Spinal cord (tissue), 10 donors: ENCODE results near the gene GJC1. TPM values are rescaled to one million over a fixed set of nuclear protein-coding genes. Genes with fewer than 3 reads are reported as not detected.

Experiments
- DNase-seq, 6 donors: peaks; one replicate each; pipeline versions ENCODE4 v3.0.0 to v3.0.0-alpha.2; 2013 to 2015; ENCODE audit warnings: low spot score in 6 of 6, low read depth in 4 of 6
- H3K27ac ChIP-seq: one replicate; pipeline ENCODE4 v1.5.1; 2013; ENCODE audit warnings: low read depth, low read length, control low read depth
- H3K27me3 ChIP-seq: one replicate; pipeline ENCODE4 v1.6.1; 2013; ENCODE audit warnings: low read length; ENCODE audit not compliant: control insufficient read depth, insufficient read depth
- H3K36me3 ChIP-seq: one replicate; pipeline ENCODE4 v1.6.1; 2013; ENCODE audit warnings: low read length; ENCODE audit not compliant: control insufficient read depth, insufficient read depth
- H3K4me1 ChIP-seq: one replicate; pipeline ENCODE4 v1.6.1; 2013; ENCODE audit warnings: low read length; ENCODE audit not compliant: control insufficient read depth, insufficient read depth
- H3K4me3 ChIP-seq: one replicate; pipeline ENCODE4 v1.5.1; 2013; ENCODE audit warnings: low read depth, low read length, control low read depth
- H3K9me3 ChIP-seq: one replicate; pipeline ENCODE4 v1.6.1; 2013; ENCODE audit warnings: low read length; ENCODE audit not compliant: control insufficient read depth, insufficient read depth
- WGBS: methylation state at CpG from one replicate; pipeline ENCODE4 v1.1.5; 2013; ENCODE audit warnings: missing lambda C conversion rate; ENCODE audit not compliant: insufficient coverage; 5-methylcytosine and 5-hydroxymethylcytosine counted together
- long read RNA-seq, 4 donors: transcript quantifications; one replicate each; lab custom pipeline, GENCODE V29; 2026
- polyA plus RNA-seq, 2 donors: library from polyadenylated mRNA; unstranded; fragments of 120-200 nt; gene quantifications; one replicate each; pipeline ENCODE4 v1.2.1, GENCODE V29; 2013; ENCODE audit not compliant: insufficient read length in 2 of 2
- total RNA-seq, 2 donors: library from RNA; depleted of rRNA in 1 of 2; stranded (reverse); fragments of 120-200 nt in 1 of 2; fragments of >200 nt in 1 of 2; gene quantifications; one replicate each; pipeline versions ENCODE4 v1.2.3 to v1.2.4, GENCODE V29; 2013 to 2014
- donor health status: healthy.

GJC1 gene
- total RNA-seq (10 to 100 TPM; 17.9 to 24.3 TPM), polyA plus RNA-seq (10 to 100 TPM; 19.2 to 20.7 TPM)
- long read RNA-seq, donor 1, full-length matches to known transcripts = 3 of 17 reads
- long read RNA-seq, donor 1, partial matches to known transcripts = 14 of 17 reads
- long read RNA-seq, donor 1, other reads (novel, unspliced or antisense) = 0 of 17 reads
- long read RNA-seq, donor 2, partial matches to known transcripts = 0 of 1 reads
- long read RNA-seq, donor 2, other reads (novel, unspliced or antisense) = 0 of 1 reads
- long read RNA-seq, donor 3, full-length matches to known transcripts = 6 of 18 reads
- long read RNA-seq, donor 3, partial matches to known transcripts = 12 of 18 reads
- long read RNA-seq, donor 3, other reads (novel, unspliced or antisense) = 0 of 18 reads
- long read RNA-seq, donor 4, partial matches to known transcripts = 23 of 27 reads
- long read RNA-seq, donor 4, other reads (novel, unspliced or antisense) = 0 of 27 reads

DNA sequence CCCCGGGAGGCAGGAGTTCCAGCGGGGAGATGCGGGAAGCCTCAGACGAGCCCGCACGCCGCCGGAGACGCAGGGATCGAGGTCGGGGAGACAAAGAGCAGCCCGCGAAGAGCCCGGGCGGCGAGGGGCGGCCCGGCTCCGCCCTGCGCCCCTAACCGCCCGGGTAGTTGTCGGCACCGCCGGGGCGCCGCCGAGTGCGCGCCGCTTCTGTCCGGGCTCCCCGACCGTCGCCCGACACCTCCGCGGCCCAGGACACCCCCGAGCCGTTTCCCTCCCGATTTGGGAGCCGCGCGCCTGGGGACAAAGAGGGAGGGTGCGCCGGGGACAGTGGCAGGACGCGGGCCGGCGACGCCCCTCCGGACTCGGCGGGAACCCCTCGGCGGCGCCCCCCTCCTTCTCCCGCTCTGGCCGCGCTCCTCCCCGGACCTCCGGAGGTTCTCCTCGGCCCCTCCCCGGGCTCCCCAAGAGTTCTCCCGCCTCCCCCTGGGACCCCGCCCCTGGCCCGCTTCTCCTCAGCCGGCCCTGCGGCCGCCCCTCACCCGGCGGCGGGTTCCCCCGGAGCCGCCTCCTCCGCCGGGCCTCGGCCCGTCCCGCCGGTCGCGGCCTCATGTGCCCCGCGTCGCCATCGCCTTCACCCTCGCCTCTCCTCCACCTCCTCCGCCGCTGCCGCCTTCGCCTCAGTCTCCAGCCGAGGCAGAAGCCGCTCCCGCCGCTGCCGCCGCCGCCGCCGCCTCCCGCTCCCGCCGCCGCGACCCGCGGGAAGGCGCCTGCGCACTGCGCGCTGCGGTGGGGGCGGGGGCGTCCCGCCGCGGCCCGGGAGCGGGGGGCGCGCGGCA lies at the start of gene GJC1:
TSS of gene GJC1 (minus strand) at position 765 of the 836 bp plus-strand sequence. CDS start 24,470 bp downstream, outside the sequence.
- under 1% methylated on average over 122 of the region's 123 CpGs for WGBS
- Histone ChIP-seq H3K9me3 (no peaks in the 10 kb centered on the region), H3K4me3 (peak within 1 kb of the TSS; percentile 73), H3K27ac (peak within 1 kb of the TSS; percentile 69), H3K27me3 (peaks cover 8% of the 10 kb centered on the region), H3K36me3 (no peaks in the 10 kb centered on the region), H3K4me1 (peaks cover 9% of the 10 kb centered on the region)
- peak in 3 of 6 donors; percentile 23 to 84 (median 72) for DNase-seq

- no peak for DNase-seq
- Histone ChIP-seq H3K9me3 (no peaks in the 10 kb centered on the region), H3K4me1 (no peaks in the 10 kb centered on the region), H3K36me3 (peaks cover 64% of the 10 kb centered on the region), H3K27me3 (no peaks in the 10 kb centered on the region), H3K27ac (no peak overlapping the region), H3K4me3 (no peak overlapping the region)
- whole genome bisulfite sequencing = 95% methylated on average over 3 of the region's 6 CpGs
Observed at GRCh38 chr17:44879376-44879775, 49.3 kb upstream of the GJC1 start.

- DNase-seq = peak in 4 of 6 donors; percentile 30 to 87 (median 64)
- Histone ChIP-seq H3K4me3 (no peak overlapping the region), H3K27me3 (no peaks in the 10 kb centered on the region), H3K9me3 (no peaks in the 10 kb centered on the region), H3K27ac (no peak overlapping the region), H3K36me3 (peaks cover 63% of the 10 kb centered on the region), H3K4me1 (no peaks in the 10 kb centered on the region)
- WGBS = 33% methylated on average over 3 of the region's 6 CpGs
Observed at GRCh38 chr17:44878627-44879221, 48.6 kb upstream of the GJC1 start.

DNA sequence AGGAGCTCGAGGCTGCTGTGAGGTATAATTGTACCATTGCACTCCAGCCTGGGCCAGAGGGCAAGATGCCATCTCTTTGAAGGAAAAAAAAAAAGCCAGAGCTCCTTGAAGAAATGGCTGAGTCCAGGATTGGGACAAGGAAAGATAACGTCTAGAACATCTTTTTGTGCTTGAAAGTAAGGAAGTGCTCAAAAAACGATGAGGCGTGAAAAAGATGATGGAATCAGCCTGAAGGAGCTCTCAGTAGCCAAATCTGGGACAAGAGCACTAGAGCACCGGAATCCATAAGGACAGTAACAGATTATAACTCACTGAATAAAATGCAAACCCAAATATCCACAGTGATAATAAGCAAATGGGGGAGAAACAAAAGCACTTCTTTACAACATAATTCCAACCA lies 47.0 kb upstream of the GJC1 start:
- Histone ChIP-seq H3K4me1 (no peaks in the 10 kb centered on the region), H3K36me3 (peaks cover 67% of the 10 kb centered on the region), H3K4me3 (no peak overlapping the region), H3K27me3 (no peaks in the 10 kb centered on the region), H3K9me3 (no peaks in the 10 kb centered on the region), H3K27ac (no peak overlapping the region)
- DNase-seq = no peak
- WGBS = 92% methylated on average over 4 of the region's 5 CpGs

GRCh38 chr17:44875761-44876160 lies 45.7 kb upstream of the GJC1 start:
- WGBS = 98% methylated on average over 4 of the region's 6 CpGs
- Histone ChIP-seq H3K27me3 (no peaks in the 10 kb centered on the region), H3K27ac (no peak overlapping the region), H3K36me3 (peaks cover 74% of the 10 kb centered on the region), H3K9me3 (no peaks in the 10 kb centered on the region), H3K4me3 (no peak overlapping the region), H3K4me1 (no peaks in the 10 kb centered on the region)
- DNase-seq = no peak

- Histone ChIP-seq H3K4me3 (no peak overlapping the region), H3K27me3 (no peaks in the 10 kb centered on the region), H3K4me1 (no peaks in the 10 kb centered on the region), H3K27ac (no peak overlapping the region), H3K9me3 (no peaks in the 10 kb centered on the region), H3K36me3 (peaks cover 68% of the 10 kb centered on the region)
- peak in 1 of 6 donors; percentile 72 for DNase-seq
- WGBS = 53% methylated on average over 9 of the region's 9 CpGs
Observed at GRCh38 chr17:44872131-44872768, 42.2 kb upstream of the GJC1 start.

- no peak overlapping the region for H3K4me3 ChIP-seq
- no peak overlapping the region for H3K27ac ChIP-seq
- H3K36me3 ChIP-seq = peaks cover 68% of the 10 kb centered on the region
- no peaks in the 10 kb centered on the region for H3K27me3 ChIP-seq
- H3K4me1 ChIP-seq = no peaks in the 10 kb centered on the region
- H3K9me3 ChIP-seq = no peaks in the 10 kb centered on the region
- WGBS = 98% methylated on average over 11 of the region's 12 CpGs
- no peak for DNase-seq
Observed at GRCh38 chr17:44871556-44871955, 41.5 kb upstream of the GJC1 start.

DNA sequence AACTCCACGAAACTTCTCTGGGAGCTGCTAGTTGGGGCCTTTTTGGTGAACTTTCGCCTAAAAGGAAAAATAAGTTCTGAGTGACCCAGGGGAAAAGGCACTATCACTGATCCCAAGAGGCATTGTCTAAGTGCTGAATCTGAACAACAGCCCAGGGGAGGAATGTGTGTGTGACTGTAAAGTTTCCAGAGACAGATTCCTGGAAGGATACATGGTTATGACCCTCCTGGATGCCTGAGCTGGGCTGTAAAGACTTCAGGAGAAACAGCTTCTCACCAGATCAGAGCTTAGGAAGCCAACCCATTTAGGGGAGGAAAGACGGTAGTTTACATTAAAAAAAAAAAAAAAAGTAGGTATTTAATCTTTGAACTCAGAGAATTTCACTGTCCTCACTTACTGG lies 37.8 kb upstream of the GJC1 start:
- Histone ChIP-seq H3K36me3 (peaks cover 69% of the 10 kb centered on the region), H3K4me3 (no peak overlapping the region), H3K27ac (no peak overlapping the region), H3K9me3 (no peaks in the 10 kb centered on the region), H3K4me1 (no peaks in the 10 kb centered on the region), H3K27me3 (no peaks in the 10 kb centered on the region)
- 100% methylated on average over 2 of the region's 3 CpGs for WGBS
- DNase-seq = no peak

- Histone ChIP-seq H3K4me1 (no peaks in the 10 kb centered on the region), H3K36me3 (peaks cover 67% of the 10 kb centered on the region), H3K27ac (no peak overlapping the region), H3K9me3 (no peaks in the 10 kb centered on the region), H3K4me3 (no peak overlapping the region), H3K27me3 (no peaks in the 10 kb centered on the region)
- WGBS = 91% methylated on average over 6 of the region's 6 CpGs
- DNase-seq = no peak
Observed at GRCh38 chr17:44865931-44866330, 35.8 kb upstream of the GJC1 start.
